Peyer's patch (tissue), 4 donors: ENCODE measurements around the gene WDR18. TPM values are rescaled to one million over a fixed set of nuclear protein-coding genes. Genes with fewer than 3 reads are reported as not detected.

ENCODE experiments used
- DNase-seq, 3 donors: peaks; one replicate each; pipeline ENCODE4 v3.0.0-alpha.2; 2017 to 2019
- H3K27ac ChIP-seq, 4 donors: fragments of 200-600 bp; sonication (generic); one replicate each; pipeline ENCODE4 v1.5.1; 2016 to 2019
- H3K27me3 ChIP-seq, 2 donors: fragments of 200-600 bp; sonication (generic); one replicate each; pipeline ENCODE4 v1.5.1; 2019
- H3K36me3 ChIP-seq, 3 donors: fragments of 200-600 bp; sonication (generic); one replicate each; pipeline ENCODE4 v1.5.1; 2016 to 2019
- H3K4me1 ChIP-seq, 4 donors: fragments of 200-600 bp; sonication (generic); one replicate each; pipeline ENCODE4 v1.5.1; 2016 to 2019
- H3K4me3 ChIP-seq, 4 donors: fragments of 200-600 bp; sonication (generic); 1 replicate in 3 of 4; 2 replicates in 1 of 4; pipeline ENCODE4 v1.5.1; 2016 to 2019; ENCODE audit warnings: mild to moderate bottlenecking in 1 of 4
- H3K9me3 ChIP-seq, 4 donors: fragments of 200-600 bp; sonication (generic); one replicate each; pipeline ENCODE4 v1.5.1; 2016 to 2019; ENCODE audit warnings: mild to moderate bottlenecking in 1 of 4
- CTCF ChIP-seq, 6 experiments: fragments of 450-650 bp in 4 of 6; fragments of 200-600 bp in 2 of 6; sonication (generic) in 1 of 6; IDR thresholded peaks; one replicate each; pipeline ENCODE4 v1.5.1; 2017 to 2019; ENCODE audit warnings: antibody characterized with exemption in 6 of 6, mild to moderate bottlenecking in 3 of 6, moderate library complexity in 1 of 6
- POLR2A ChIP-seq, 2 donors: fragments of 450-650 bp; IDR thresholded peaks; one replicate each; pipeline ENCODE4 v1.5.1; 2017; ENCODE audit warnings: antibody characterized with exemption in 2 of 2, mild to moderate bottlenecking in 2 of 2, moderate library complexity in 2 of 2
- total RNA-seq, 4 donors: library from RNA; depleted of rRNA; stranded (reverse); fragments of >200 nt; gene quantifications; one replicate each; pipeline ENCODE4 v1.1.0, GENCODE V29; 2016

Gene WDR18
- total RNA-seq, 4 donors from 2014 or later, result 26.4 to 58.8 (median 40.5) TPM

DNA sequence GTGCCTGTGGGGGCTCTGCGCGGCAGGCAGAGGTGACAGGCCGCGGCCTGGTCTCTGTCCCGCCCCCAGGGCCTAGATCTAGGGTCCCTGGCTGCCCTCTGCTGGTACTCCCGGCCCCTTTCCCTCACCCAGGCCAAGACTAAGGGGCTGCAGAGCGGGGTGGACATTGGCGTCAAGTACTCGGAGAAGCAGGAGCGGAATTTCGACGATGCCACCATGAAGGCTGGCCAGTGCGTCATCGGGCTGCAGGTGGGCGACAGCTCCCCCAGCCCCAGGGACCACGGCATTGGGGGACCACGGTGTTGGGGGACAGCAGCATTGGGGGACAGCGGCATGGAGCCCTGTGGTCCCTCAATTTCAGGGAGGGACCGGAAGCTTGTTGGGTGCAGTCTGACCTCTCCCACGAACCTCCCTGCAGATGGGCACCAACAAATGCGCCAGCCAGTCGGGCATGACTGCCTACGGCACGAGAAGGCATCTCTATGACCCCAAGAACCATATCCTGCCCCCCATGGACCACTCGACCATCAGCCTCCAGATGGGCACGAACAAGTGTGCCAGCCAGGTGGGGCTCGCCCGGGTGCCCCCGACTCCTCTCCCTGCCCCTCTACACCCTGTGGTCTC is 52.0 kb downstream of the WDR18 start:
- Histone ChIP-seq H3K36me3 (peaks cover 0 to 26% (median 0%) of the 10 kb centered on the region in 3 donors), H3K9me3 (no peaks in the 10 kb centered on the region), H3K27ac (peak overlapping the region in 1 of 4 donors; percentile 88), H3K27me3 (no peaks in the 10 kb centered on the region), H3K4me3 (no peak overlapping the region), H3K4me1 (peaks cover 0 to 27% (median 14%) of the 10 kb centered on the region in 4 donors)
- no peak for DNase-seq
- TF ChIP-seq POLR2A (IDR thresholded peaks at IDR 0.05), result no peak
- TF ChIP-seq CTCF (IDR thresholded peaks at IDR 0.05), result no peak

GRCh38 chr19:1037621-1038064 is 53.5 kb downstream of the WDR18 start:
- H3K4me1 ChIP-seq, result peaks cover 3 to 42% (median 21%) of the 10 kb centered on the region in 4 donors
- no peaks in the 10 kb centered on the region for H3K27me3 ChIP-seq
- peaks cover 0 to 16% (median 0%) of the 10 kb centered on the region in 3 donors for H3K36me3 ChIP-seq
- no peak for TF ChIP-seq POLR2A (IDR thresholded peaks at IDR 0.05)
- TF ChIP-seq CTCF (IDR thresholded peaks at IDR 0.05), result no peak
- DNase-seq, result no peak
- H3K4me3 ChIP-seq, result peak overlapping the region in 1 of 4 donors; percentile 15
- H3K9me3 ChIP-seq, result no peaks in the 10 kb centered on the region
- peak overlapping the region; percentile 14 to 88 (median 70) for H3K27ac ChIP-seq

DNA sequence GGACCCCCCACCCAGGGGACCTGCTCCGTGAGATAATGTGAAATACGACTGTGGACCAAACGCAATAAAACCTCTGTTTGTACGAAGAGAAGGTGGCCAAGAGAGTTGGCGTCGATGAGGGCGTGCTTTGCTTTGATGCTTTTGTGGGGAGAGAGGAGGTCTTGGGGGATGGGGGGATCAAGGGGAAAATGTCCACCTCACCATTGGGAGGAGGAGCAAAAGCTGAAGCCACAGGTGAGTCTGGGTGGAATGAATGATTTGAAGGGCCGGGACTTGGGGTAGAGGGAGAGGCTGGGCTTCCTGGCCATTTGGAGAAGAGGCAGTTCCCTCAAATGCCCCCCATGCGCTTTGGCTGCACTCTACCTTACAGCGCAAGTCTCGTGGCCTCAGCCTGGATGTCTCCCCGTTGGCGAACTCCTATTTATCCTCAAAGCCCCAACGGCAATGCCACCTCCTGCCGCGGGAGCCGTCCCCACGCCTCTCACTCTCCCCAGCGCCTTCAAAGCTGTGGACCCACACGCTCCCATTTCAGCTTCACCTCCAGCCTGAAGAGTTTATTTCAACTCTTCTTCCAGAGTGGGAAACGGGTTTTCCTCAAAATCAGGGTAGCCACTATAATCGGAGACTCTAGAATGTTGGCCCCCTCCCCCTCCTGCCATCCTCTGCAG is 55.0 kb downstream of the WDR18 start:
- TF ChIP-seq CTCF (IDR thresholded peaks at IDR 0.05), result no peak
- TF ChIP-seq POLR2A (IDR thresholded peaks at IDR 0.05), result no peak
- peak overlapping the region in 2 of 4 donors; percentile 58 to 62 for H3K4me3 ChIP-seq
- peaks cover 0 to 9% (median 0%) of the 10 kb centered on the region in 3 donors for H3K36me3 ChIP-seq
- peaks cover 3 to 46% (median 21%) of the 10 kb centered on the region in 4 donors for H3K4me1 ChIP-seq
- H3K27ac ChIP-seq, result peak overlapping the region; percentile 14 to 88 (median 64)
- no peak for DNase-seq
- no peaks in the 10 kb centered on the region for H3K27me3 ChIP-seq
- no peaks in the 10 kb centered on the region for H3K9me3 ChIP-seq

GRCh38 chr19:1039646-1040475 is 55.7 kb downstream of the WDR18 start, which contains the start of gene ABCA7:
Gene ABCA7, plus strand, starts transcription at chr19:1040107. Its CDS starts 1,255 bp downstream, at chr19:1041362.
- peak within 1 kb of the TSS; percentile 42 to 88 (median 64) for H3K27ac ChIP-seq
- no peaks in the 10 kb centered on the region for H3K27me3 ChIP-seq
- TF ChIP-seq CTCF (IDR thresholded peaks at IDR 0.05) (peak in 1 of 6 experiments; percentile 21), POLR2A (IDR thresholded peaks at IDR 0.05) (peak; percentile 53 to 82)
- H3K9me3 ChIP-seq, result no peaks in the 10 kb centered on the region
- DNase-seq, result peak; percentile 97 to 100 (median 100)
- peaks cover 3 to 46% (median 21%) of the 10 kb centered on the region in 4 donors for H3K4me1 ChIP-seq
- H3K4me3 ChIP-seq, result peak within 1 kb of the TSS; percentile 47 to 67 (median 60)
- H3K36me3 ChIP-seq, result peaks cover 0 to 9% (median 0%) of the 10 kb centered on the region in 3 donors
